ENCODE measurements around the gene HDAC9. TPM values are rescaled to one million over a fixed set of nuclear protein-coding genes. Genes with fewer than 3 reads are reported as not detected.

HDAC9 gene
- total RNA-seq, 1 donor from 2014 or later: 3.6 TPM

GRCh38 chr7:18803923-18804322 is 308.4 kb downstream of the HDAC9 start:
- Mint-ChIP-seq H3K9me3 (ENCODE audit: low read depth) (peaks cover 7% of the 10 kb centered on the region), H3K27ac (no peak overlapping the region), H3K4me3 (ENCODE audit: low read depth) (no peak overlapping the region), H3K4me1 (ENCODE audit: low read depth) (peaks cover 9% of the 10 kb centered on the region), H3K27me3 (no peaks in the 10 kb centered on the region), H3K36me3 (ENCODE audit: insufficient read depth) (no peaks in the 10 kb centered on the region)
- no peak for TF ChIP-seq CTCF (IDR thresholded peaks at IDR 0.05; ENCODE audit: unreplicated experiment)
- no peak for DNase-seq (ENCODE audit: low spot score, unreplicated experiment)

- no peaks in the 10 kb centered on the region for H3K27me3 Mint-ChIP-seq
- no peak overlapping the region for H3K27ac Mint-ChIP-seq
- H3K36me3 Mint-ChIP-seq (ENCODE audit: insufficient read depth): no peaks in the 10 kb centered on the region
Observed at GRCh38 chr7:18806177-18806576, 310.6 kb downstream of the HDAC9 start.

GRCh38 chr7:18808026-18808425 is 312.5 kb downstream of the HDAC9 start:
- H3K4me3 Mint-ChIP-seq (ENCODE audit: low read depth): no peak overlapping the region
- H3K9me3 Mint-ChIP-seq (ENCODE audit: low read depth): peaks cover 13% of the 10 kb centered on the region
- no peak overlapping the region for H3K27ac Mint-ChIP-seq
- TF ChIP-seq CTCF (IDR thresholded peaks at IDR 0.05; ENCODE audit: unreplicated experiment): no peak
- no peaks in the 10 kb centered on the region for H3K27me3 Mint-ChIP-seq
- H3K36me3 Mint-ChIP-seq (ENCODE audit: insufficient read depth): no peaks in the 10 kb centered on the region
- DNase-seq (ENCODE audit: low spot score, unreplicated experiment): no peak
- H3K4me1 Mint-ChIP-seq (ENCODE audit: low read depth): peaks cover 10% of the 10 kb centered on the region

More at GRCh38 chr7:18806177-18806576, 310.6 kb downstream of the HDAC9 start:
- Mint-ChIP-seq H3K9me3 (ENCODE audit: low read depth) (peaks cover 7% of the 10 kb centered on the region), H3K4me3 (ENCODE audit: low read depth) (no peak overlapping the region), H3K4me1 (ENCODE audit: low read depth) (peaks cover 10% of the 10 kb centered on the region)
- TF ChIP-seq CTCF (IDR thresholded peaks at IDR 0.05; ENCODE audit: unreplicated experiment): no peak
- DNase-seq (ENCODE audit: low spot score, unreplicated experiment): no peak

GRCh38 chr7:18815261-18815960 is 319.9 kb downstream of the HDAC9 start:
- Mint-ChIP-seq H3K36me3 (ENCODE audit: insufficient read depth) (no peaks in the 10 kb centered on the region), H3K9me3 (ENCODE audit: low read depth) (peaks cover 6% of the 10 kb centered on the region), H3K27me3 (no peaks in the 10 kb centered on the region), H3K4me1 (ENCODE audit: low read depth) (peaks cover 1% of the 10 kb centered on the region), H3K27ac (no peak overlapping the region), H3K4me3 (ENCODE audit: low read depth) (no peak overlapping the region)
- DNase-seq (ENCODE audit: low spot score, unreplicated experiment): no peak
- no peak for TF ChIP-seq CTCF (IDR thresholded peaks at IDR 0.05; ENCODE audit: unreplicated experiment)

- DNase-seq (ENCODE audit: low spot score, unreplicated experiment): no peak
- Mint-ChIP-seq H3K36me3 (ENCODE audit: insufficient read depth) (no peaks in the 10 kb centered on the region), H3K27ac (no peak overlapping the region), H3K27me3 (no peaks in the 10 kb centered on the region), H3K4me1 (ENCODE audit: low read depth) (no peaks in the 10 kb centered on the region), H3K4me3 (ENCODE audit: low read depth) (no peak overlapping the region), H3K9me3 (ENCODE audit: low read depth) (no peaks in the 10 kb centered on the region)
- TF ChIP-seq CTCF (IDR thresholded peaks at IDR 0.05; ENCODE audit: unreplicated experiment): no peak
Observed at GRCh38 chr7:18820981-18821380, 325.4 kb downstream of the HDAC9 start.

All from progenitor cell of endocrine pancreas (in vitro differentiated cells).